Karpas-422 (cell line): ENCODE data around the gene GLT1D1. TPM values are rescaled to one million over a fixed set of nuclear protein-coding genes. Genes with fewer than 3 reads are reported as not detected.
A peak's percentile ranks its signal among the peaks of the same experiment; 100 is the strongest.

Experiments
- DNase-seq: peaks from one replicate; pipeline ENCODE4 v3.0.0-alpha.2; 2015
- H2AFZ ChIP-seq: fragments of 200-600 bp; sonication (generic); 2 replicates; pipeline ENCODE4 v1.6.1; 2014; ENCODE audit warnings: antibody characterized with exemption, low read length, mixed read lengths
- H3K27ac ChIP-seq: fragments of 200-600 bp; sonication (generic); 2 replicates; pipeline ENCODE4 v1.5.1; 2014; ENCODE audit warnings: mild to moderate bottlenecking, low read length, moderate library complexity
- H3K27me3 ChIP-seq: fragments of 200-600 bp; sonication (generic); 2 replicates; pipeline ENCODE4 v1.6.1; 2014; ENCODE audit warnings: low read length, mixed read lengths
- H3K36me3 ChIP-seq: fragments of 200-600 bp; sonication (generic); 2 replicates; pipeline ENCODE4 v1.6.1; 2014; ENCODE audit warnings: low read length, mixed read lengths; ENCODE audit not compliant: insufficient read depth
- H3K4me1 ChIP-seq: fragments of 200-600 bp; sonication (generic); 2 replicates; pipeline ENCODE4 v1.6.1; 2014; ENCODE audit warnings: mild to moderate bottlenecking, low read length, mixed read lengths
- H3K4me2 ChIP-seq: fragments of 200-600 bp; sonication (generic); 2 replicates; pipeline ENCODE4 v1.6.1; 2014; ENCODE audit warnings: low read length, low read depth, mild to moderate bottlenecking; ENCODE audit not compliant: poor library complexity, severe bottlenecking
- H3K4me3 ChIP-seq: fragments of 200-600 bp; sonication (generic); 2 replicates; pipeline ENCODE4 v1.5.1; 2014; ENCODE audit warnings: mild to moderate bottlenecking, antibody characterized with exemption, low read length, mixed read lengths
- H3K79me2 ChIP-seq: fragments of 200-600 bp; sonication (generic); 2 replicates; pipeline ENCODE4 v1.6.1; 2014; ENCODE audit warnings: mild to moderate bottlenecking, low read length, mixed read lengths
- H3K9ac ChIP-seq: fragments of 200-600 bp; sonication (generic); 2 replicates; pipeline ENCODE4 v1.6.0; 2014; ENCODE audit warnings: low read length
- H3K9me2 ChIP-seq: fragments of 200-600 bp; sonication (generic), shearing (Covaris generic); replicated peaks from 2 replicates; pipeline ENCODE4 v1.6.0; 2014; ENCODE audit warnings: mild to moderate bottlenecking, low read length, moderate library complexity; ENCODE audit not compliant: insufficient read depth
- H3K9me3 ChIP-seq: fragments of 300-700, 200-600 bp; sonication (generic); 2 replicates; pipeline ENCODE4 v1.6.1; 2014; ENCODE audit warnings: low read length, mixed read lengths
- H4K20me1 ChIP-seq: fragments of 200-600 bp; sonication (generic); 2 replicates; pipeline ENCODE4 v1.6.1; 2014; ENCODE audit warnings: mild to moderate bottlenecking, antibody characterized with exemption, low read length, low read depth; ENCODE audit not compliant: insufficient read depth
- total RNA-seq: library from RNA; depleted of rRNA; stranded (reverse); fragments of >200 nt; shearing (Covaris generic); gene quantifications from 2 replicates; pipeline ENCODE4 v1.2.3, GENCODE V29; 2014; ENCODE audit warnings: low replicate concordance

Gene GLT1D1
- total RNA-seq, 1 experiment from 2014 or later, result not detected

DNA sequence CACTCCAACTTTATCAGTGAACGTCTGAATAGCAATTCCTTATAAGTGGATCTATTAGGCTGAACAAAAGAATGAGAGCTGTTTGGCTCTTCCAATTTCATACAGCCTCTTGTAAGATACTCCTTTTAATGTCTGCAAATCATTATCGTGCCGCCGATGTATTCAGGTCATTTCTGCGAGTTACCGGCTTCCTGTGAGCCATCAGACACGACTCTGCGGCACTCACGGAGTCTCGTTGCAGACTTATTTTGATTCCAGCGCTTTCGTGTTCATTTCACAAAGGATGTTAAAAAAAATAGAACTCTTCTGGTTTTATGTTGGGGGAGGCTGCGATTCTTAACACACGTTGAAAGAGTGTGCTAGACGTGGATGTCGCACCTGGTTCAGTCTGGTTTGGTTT lies 106.6 kb downstream of the GLT1D1 start:
- no peaks in the 10 kb centered on the region for H4K20me1 ChIP-seq
- no peaks in the 10 kb centered on the region for H3K4me1 ChIP-seq
- no peaks in the 10 kb centered on the region for H3K9me3 ChIP-seq
- no peak overlapping the region for H3K27ac ChIP-seq
- H3K4me2 ChIP-seq, result no peak overlapping the region
- no peaks in the 10 kb centered on the region for H3K9me2 ChIP-seq
- H2AFZ ChIP-seq, result no peak overlapping the region
- H3K27me3 ChIP-seq, result no peaks in the 10 kb centered on the region
- no peak overlapping the region for H3K4me3 ChIP-seq
- H3K79me2 ChIP-seq, result no peaks in the 10 kb centered on the region
- no peak for DNase-seq
- H3K9ac ChIP-seq, result no peak overlapping the region
- no peaks in the 10 kb centered on the region for H3K36me3 ChIP-seq

DNA sequence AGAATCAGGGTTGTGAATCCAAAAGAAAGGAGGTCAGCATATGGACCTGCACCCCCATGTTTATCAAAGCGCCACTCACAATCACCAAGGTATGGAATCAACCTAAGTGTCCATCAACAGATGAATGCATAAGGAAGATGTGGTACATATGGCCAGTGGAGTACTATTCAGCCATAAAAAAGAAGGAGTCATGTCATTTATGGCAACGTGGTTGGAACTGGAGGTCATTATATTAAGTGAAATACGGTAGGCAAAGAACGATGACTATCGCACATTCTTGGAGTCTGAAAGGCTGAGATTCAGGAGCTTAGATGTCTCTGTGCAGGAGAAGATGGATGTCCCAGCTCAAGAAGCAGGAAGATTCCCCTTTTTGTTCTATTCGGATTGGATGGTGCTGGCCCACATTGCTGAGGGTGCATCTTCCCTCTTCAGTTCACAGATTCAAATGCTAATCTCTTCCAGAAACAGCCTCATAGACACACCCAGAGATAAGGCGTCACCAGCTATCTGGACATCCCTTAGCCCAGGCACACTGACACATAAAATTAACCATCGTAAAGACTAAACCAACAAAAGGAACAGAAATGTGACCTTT lies 108.1 kb downstream of the GLT1D1 start:
- H3K9me3 ChIP-seq, result no peaks in the 10 kb centered on the region

DNA sequence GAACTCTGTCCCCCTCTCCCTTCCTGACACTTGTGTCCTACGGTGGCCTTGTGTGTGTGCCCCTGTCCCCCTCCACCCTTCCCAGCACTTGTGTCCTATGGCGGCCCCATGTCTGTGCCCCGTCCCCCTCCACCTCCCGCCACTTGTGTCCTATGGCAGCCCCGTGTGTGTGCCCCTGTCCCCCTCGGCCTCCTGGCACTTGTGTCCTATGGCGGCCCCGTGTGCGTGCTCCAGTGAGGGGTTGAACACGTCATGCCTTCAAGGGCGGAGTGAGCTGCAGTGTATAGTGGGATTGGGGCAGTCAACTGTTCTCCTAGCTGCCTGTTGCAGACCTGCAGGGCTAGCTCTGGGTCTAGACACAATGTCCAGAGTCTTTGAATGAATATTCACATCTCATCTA lies 108.7 kb downstream of the GLT1D1 start:
- Histone ChIP-seq H3K36me3 (no peaks in the 10 kb centered on the region), H3K4me1 (no peaks in the 10 kb centered on the region), H3K4me3 (no peak overlapping the region), H4K20me1 (no peaks in the 10 kb centered on the region), H3K9ac (no peak overlapping the region), H3K4me2 (no peak overlapping the region), H2AFZ (no peak overlapping the region), H3K9me2 (no peaks in the 10 kb centered on the region), H3K9me3 (no peaks in the 10 kb centered on the region), H3K79me2 (no peaks in the 10 kb centered on the region), H3K27me3 (no peaks in the 10 kb centered on the region), H3K27ac (no peak overlapping the region)
- no peak for DNase-seq

More for the DNA sequence above, 108.1 kb downstream of the GLT1D1 start:
- Histone ChIP-seq H2AFZ (no peak overlapping the region), H3K4me3 (no peak overlapping the region), H3K36me3 (no peaks in the 10 kb centered on the region), H3K27me3 (no peaks in the 10 kb centered on the region), H3K79me2 (no peaks in the 10 kb centered on the region), H3K4me1 (no peaks in the 10 kb centered on the region), H3K4me2 (no peak overlapping the region), H4K20me1 (no peaks in the 10 kb centered on the region), H3K9me2 (no peaks in the 10 kb centered on the region), H3K9ac (no peak overlapping the region), H3K27ac (no peak overlapping the region)
- no peak for DNase-seq

DNA sequence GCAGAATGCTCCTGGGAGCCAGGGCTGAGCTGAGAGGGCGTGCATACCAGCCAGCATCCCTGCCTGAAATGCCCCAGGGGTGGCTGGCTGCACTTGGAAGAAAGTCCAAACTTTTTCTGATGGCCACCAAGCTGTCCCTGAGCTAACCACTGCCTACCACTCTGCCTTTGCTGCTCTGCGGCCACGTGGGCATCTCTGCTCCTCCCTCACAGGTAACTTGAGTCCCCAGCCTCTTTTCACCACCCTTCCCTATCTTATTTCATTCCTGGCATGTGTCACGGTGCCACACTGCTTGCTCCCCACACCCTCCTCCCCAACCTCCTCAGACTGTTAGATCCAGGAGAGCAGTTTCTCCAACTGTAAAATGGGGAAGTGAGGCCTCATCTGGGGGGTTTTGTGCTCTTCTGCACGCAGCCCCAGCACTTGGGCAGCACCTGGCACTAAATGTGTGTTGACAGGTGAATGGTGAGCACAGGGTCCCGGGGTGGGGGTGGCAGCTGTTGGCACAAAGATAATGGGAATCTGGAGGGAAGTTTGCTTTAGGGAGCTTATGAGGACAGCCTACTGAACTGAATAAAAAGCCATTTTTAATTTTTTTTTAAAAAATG lies 113.0 kb downstream of the GLT1D1 start:
- DNase-seq, result no peak
- no peaks in the 10 kb centered on the region for H3K9me3 ChIP-seq
- no peaks in the 10 kb centered on the region for H3K36me3 ChIP-seq

GRCh38 chr12:128968668-128969067 lies 115.4 kb downstream of the GLT1D1 start:
- H3K79me2 ChIP-seq, result no peaks in the 10 kb centered on the region
- 0 out of 2 replicates have a peak, but pooled peaks cover 3% of the 10 kb centered on the region for H3K4me1 ChIP-seq
- no peak overlapping the region for H3K9ac ChIP-seq
- no peaks in the 10 kb centered on the region for H3K9me3 ChIP-seq
- no peaks in the 10 kb centered on the region for H3K36me3 ChIP-seq
- no peaks in the 10 kb centered on the region for H4K20me1 ChIP-seq
- no peak overlapping the region for H3K4me2 ChIP-seq
- H3K4me3 ChIP-seq, result no peak overlapping the region
- DNase-seq, result no peak
- no peak overlapping the region for H3K27ac ChIP-seq
- H2AFZ ChIP-seq, result no peak overlapping the region
- no peaks in the 10 kb centered on the region for H3K27me3 ChIP-seq
- H3K9me2 ChIP-seq, result no peaks in the 10 kb centered on the region

More for the DNA sequence above, 113.0 kb downstream of the GLT1D1 start:
- H3K9ac ChIP-seq, result no peak overlapping the region
- H3K27me3 ChIP-seq, result no peaks in the 10 kb centered on the region
- no peak overlapping the region for H3K4me3 ChIP-seq
- H3K4me1 ChIP-seq, result no peaks in the 10 kb centered on the region
- H3K27ac ChIP-seq, result no peak overlapping the region
- H3K9me2 ChIP-seq, result no peaks in the 10 kb centered on the region
- no peak overlapping the region for H3K4me2 ChIP-seq
- H3K79me2 ChIP-seq, result no peaks in the 10 kb centered on the region
- H2AFZ ChIP-seq, result no peak overlapping the region
- no peaks in the 10 kb centered on the region for H4K20me1 ChIP-seq

GRCh38 chr12:128969480-128970055 lies 116.3 kb downstream of the GLT1D1 start:
- H3K9me2 ChIP-seq, result no peaks in the 10 kb centered on the region
- H3K9me3 ChIP-seq, result no peaks in the 10 kb centered on the region
- H3K36me3 ChIP-seq, result no peaks in the 10 kb centered on the region
- H3K27me3 ChIP-seq, result no peaks in the 10 kb centered on the region
- H2AFZ ChIP-seq, result no peak overlapping the region
- H3K4me2 ChIP-seq, result no peak overlapping the region
- no peak overlapping the region for H3K4me3 ChIP-seq
- H3K27ac ChIP-seq, result no peak overlapping the region
- no peaks in the 10 kb centered on the region for H4K20me1 ChIP-seq
- H3K4me1 ChIP-seq, result 0 out of 2 replicates have a peak, but pooled peaks cover 3% of the 10 kb centered on the region
- H3K79me2 ChIP-seq, result no peaks in the 10 kb centered on the region
- no peak overlapping the region for H3K9ac ChIP-seq
- DNase-seq, result peak; percentile 75

DNA sequence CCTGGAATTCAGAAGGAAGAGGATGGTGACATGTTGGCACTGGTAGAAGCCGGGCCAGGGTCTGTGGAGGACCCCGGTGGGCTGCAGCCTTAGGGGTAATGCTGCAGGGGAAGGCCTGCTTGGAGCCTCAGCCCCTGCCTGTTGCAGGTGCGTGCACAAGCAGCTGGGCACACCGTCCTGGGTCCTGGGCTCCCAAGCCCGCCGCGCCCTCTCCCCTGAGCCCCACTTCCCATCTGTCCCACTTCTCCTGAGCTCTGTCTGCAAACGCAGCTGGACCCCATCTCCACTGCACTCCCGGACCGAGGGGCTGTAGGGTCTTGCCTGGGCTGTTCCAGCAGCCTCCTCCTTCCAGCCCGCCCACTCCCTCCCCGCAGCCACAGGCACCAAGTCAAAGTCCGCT lies 116.8 kb downstream of the GLT1D1 start:
- H4K20me1 ChIP-seq, result no peaks in the 10 kb centered on the region

DNA sequence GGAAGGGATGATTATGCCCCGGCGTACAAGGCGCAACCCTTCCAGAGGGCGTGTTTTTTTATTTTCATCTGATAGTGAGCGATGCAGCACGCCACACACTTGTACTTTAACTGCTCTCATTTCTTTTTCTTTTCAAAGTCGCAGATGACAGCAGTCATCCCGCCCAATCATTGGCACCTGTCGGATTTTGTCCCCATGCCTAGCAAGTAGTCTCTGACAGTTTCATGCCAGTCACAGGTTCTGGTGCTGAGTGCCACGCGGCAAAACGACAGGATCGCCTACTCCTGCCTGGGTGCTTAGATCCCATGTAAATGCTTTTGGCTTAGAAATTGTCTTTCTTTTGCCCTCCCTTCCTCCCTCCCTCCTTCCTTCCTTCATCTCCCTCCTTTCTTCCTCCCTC lies 117.7 kb downstream of the GLT1D1 start:
- Histone ChIP-seq H3K27ac (no peak overlapping the region), H3K4me3 (no peak overlapping the region), H3K4me2 (no peak overlapping the region)

More for the DNA sequence above, 116.8 kb downstream of the GLT1D1 start:
- no peaks in the 10 kb centered on the region for H3K79me2 ChIP-seq
- H3K4me2 ChIP-seq, result no peak overlapping the region
- no peak overlapping the region for H3K9ac ChIP-seq
- DNase-seq, result no peak
- no peak overlapping the region for H3K27ac ChIP-seq
- H3K27me3 ChIP-seq, result no peaks in the 10 kb centered on the region
- no peaks in the 10 kb centered on the region for H3K9me3 ChIP-seq
- H3K9me2 ChIP-seq, result no peaks in the 10 kb centered on the region
- no peak overlapping the region for H2AFZ ChIP-seq
- no peaks in the 10 kb centered on the region for H3K36me3 ChIP-seq
- 0 out of 2 replicates have a peak, but pooled peaks cover 3% of the 10 kb centered on the region for H3K4me1 ChIP-seq
- H3K4me3 ChIP-seq, result no peak overlapping the region

More for the DNA sequence above, 117.7 kb downstream of the GLT1D1 start:
- H3K79me2 ChIP-seq, result no peaks in the 10 kb centered on the region
- no peaks in the 10 kb centered on the region for H3K27me3 ChIP-seq
- H3K36me3 ChIP-seq, result no peaks in the 10 kb centered on the region
- no peak overlapping the region for H3K9ac ChIP-seq
- DNase-seq, result no peak
- no peaks in the 10 kb centered on the region for H3K9me3 ChIP-seq
- H3K9me2 ChIP-seq, result no peaks in the 10 kb centered on the region
- H3K4me1 ChIP-seq, result 0 out of 2 replicates have a peak, but pooled peaks cover 3% of the 10 kb centered on the region
- no peak overlapping the region for H2AFZ ChIP-seq
- no peaks in the 10 kb centered on the region for H4K20me1 ChIP-seq
